HG02642 (cell line): ENCODE results near the gene TMTC2.
"Not testable (repeated sequence)": the region's sequence is repeated elsewhere in the genome, so short reads cannot be mapped to it uniquely, and the experiment has no call there.

Source experiments
- ATAC-seq: cut with Tn5 transposase; IDR thresholded peaks from one replicate; pipeline ENCODE4 v1.9.1; 2021; ENCODE audit warnings: mild to moderate bottlenecking; ENCODE audit not compliant: unreplicated experiment, poor library complexity

The TMTC2 gene

DNA sequence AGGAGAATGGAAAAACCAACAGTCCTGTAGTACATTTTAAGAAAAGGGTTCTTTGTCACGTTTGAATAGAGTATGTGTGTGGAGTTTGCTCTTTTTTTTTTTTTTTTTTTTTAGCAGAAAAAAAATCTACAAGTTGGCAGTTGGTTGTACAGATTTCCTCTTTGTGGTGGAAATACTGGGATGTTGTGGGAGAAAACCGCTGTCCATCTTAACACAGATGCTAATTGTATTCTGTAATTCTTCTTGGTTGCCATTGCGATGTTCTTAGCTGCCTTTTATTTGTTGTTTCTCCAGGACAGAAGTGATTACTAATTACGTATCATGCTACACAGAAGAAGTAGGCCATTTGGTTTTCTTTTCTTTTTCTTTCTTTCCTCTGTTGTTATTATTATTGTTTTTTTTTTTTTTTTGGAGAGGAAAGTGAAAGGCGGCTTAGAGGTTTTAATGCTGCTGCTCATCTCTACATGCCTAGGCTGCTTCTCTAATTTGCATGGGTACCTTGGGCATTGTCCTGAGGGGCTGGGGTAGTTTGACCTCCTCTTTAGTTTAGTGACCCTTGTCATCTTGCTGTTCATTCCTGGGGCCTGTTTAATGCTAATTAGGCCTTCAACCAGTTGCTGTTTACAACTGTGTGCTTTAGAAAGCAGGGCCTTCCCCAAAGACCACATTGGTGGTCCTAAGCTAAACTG, 94.7 kb downstream of the TMTC2 start:
- no peak for ATAC-seq

DNA sequence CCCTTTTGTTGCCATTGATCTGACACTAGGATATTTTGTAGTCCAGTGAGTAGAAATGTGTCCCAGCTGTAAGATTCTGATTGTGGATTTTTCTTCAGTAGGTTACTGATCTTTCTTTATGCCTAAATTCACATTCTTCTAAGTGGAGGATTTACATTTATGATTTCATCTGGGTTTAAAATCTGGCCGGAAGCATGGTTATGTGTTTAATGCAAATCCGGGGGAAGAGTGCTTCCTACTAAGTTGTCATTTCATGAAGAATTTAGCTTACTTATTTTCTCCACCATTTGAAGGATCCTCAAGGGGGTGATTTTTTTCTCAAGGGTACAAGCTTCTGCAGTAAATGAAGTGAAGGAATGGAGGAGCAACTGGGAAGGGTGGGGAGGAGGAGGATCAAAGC, 96.7 kb downstream of the TMTC2 start:
- ATAC-seq: no peak

DNA sequence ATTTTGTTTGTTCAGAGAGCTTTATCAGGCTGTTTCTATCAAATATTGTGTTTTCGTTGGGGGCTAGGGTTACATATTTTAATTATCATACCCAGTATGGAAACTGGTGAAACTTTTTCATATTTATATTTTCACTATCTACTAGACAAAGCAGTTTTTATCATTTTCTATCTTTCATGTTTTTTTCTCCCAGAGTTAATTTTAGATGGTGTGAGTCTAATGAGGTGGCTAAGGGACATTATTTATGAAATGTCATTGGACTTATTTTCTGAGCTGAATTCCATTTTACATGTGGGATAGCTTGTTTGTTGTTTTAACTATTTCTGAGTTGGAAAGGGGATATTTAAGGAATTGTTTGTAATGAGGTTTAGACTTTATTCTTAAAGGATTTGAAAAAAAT, 100.3 kb downstream of the TMTC2 start:
- no peak for ATAC-seq

DNA sequence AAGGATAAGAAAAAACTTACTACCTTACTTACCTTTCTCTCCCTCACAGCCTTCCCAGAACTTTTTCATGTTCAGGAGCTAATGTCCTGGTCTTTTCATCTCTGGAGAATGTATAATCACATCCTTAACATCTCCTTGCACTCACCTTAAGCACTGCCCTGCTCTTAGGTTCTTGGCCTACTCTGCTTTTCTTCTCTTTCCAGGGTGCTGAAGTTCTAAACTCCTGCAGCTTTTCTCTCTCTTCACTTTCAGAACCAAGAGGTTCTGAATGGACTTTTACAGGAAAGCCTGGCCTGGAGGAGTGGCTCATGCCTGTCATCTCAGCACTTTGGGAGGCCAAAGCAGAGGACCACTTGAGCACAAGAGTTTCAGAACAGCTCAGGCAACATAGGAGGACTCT, 101.9 kb downstream of the TMTC2 start:
- ATAC-seq: no peak

DNA sequence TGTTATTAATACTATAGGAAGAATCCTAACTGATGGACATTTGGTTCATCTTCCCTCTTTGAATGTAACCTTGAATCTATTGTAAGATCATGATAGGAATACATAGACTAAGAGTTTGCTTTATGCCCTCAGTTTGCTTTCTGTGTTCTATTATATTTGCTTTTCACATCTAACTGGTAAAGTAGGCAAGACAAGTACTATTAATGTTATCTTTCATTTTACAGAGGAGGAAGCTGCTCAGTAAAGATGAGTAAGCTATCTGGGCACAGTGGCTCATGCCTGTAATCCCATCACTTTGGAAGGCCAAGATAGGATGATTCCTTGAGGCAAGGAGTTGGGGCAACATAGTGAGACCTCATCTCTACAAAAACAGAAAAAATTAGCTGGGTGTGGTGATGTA, 103.0 kb downstream of the TMTC2 start:
- ATAC-seq: no peak

DNA sequence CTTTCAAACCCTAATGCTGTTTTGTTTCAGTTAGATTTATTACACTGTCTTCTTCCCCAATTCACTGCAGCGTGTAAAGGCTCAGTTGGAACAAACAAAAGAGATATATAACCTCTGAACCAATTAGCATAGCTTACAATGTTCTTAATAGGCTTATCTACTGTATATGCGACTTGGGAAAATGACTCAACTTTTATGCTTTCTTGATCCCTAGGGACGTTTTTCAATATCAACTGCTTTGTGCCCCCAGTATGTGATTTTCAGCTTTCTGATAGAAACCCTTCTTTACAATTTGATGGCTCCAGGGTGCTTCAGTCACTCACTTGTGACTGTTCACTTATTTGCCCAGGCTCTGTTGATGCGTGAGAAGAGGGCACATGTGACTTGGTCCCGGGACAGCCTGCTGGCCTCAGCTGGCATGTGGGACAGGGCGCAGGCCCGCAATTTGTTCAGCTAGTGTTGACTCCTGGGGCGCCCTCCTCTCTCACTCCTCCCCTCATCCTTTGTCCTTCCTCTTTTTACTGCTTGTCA, 107.1 kb downstream of the TMTC2 start:
- no peak for ATAC-seq

DNA sequence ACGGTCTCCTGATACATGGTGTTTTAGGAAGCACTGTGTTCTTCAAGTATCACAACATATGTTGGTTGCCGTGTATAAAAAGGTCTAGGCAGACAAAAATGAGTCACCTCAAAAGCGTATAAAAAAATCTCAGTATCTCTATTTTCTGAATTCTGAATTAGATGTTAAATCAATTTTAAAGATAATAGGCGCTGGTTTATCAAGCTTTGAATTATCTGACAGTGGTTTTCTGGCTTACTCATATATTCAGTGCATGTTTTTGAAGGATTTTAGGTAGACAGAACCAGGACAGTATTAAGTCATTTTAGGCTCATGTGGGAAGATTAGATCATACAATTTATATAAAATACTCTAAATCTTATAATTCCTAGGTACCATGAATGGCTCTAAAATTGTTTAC, 110.8 kb downstream of the TMTC2 start:
- ATAC-seq: no peak

DNA sequence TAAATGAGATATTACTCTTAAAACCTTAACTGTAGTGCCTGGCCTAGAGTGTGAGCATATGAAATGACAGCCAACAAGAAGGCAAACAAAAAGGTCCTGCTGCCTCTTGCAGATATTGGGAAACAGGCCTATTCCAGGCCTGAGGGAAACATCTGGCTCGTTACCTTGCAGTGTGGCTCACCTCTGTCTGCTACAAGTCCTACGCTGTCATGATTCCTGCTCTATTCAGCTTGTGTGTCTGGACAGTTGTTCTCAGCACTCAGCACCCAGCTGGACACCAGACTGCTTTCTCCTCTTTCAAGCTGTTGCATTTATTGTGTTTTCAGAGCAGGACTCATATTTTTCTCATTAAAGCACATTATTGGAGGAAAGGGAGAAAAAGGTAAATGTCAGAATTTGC, 113.5 kb downstream of the TMTC2 start:
- no peak for ATAC-seq

DNA sequence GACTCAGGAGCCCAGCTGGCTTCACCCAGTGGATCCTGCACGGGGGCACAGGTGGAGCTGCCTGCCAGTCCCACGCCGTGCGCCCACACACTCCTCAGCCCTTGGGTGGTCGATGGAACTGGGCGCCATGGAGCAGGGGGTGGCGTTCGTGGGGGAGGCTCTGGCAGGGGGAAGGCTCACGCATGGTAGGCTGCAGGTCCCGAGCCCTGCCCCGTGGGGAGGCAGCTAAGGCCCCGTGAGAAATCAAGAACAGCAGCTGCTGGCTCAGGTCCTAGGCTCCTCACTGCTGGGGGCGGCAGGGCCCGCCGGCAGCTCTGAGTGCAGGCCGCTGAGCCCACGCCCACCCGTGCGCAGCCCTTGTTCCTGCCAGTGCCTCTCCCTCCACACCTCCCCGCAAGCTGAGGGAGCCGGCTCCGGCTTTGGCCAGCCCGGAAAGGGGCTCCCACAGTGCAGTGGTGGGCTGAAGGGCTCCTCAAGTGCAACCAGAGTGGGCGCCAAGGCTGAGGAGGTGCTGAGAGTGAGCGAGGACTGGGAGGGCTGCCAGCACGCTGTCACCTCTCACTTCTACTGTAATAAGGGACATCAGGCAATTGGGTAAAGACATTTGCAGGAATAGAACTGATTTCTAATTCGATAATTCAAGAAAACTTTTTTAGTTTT, 115.4 kb downstream of the TMTC2 start:
- no peak for ATAC-seq

DNA sequence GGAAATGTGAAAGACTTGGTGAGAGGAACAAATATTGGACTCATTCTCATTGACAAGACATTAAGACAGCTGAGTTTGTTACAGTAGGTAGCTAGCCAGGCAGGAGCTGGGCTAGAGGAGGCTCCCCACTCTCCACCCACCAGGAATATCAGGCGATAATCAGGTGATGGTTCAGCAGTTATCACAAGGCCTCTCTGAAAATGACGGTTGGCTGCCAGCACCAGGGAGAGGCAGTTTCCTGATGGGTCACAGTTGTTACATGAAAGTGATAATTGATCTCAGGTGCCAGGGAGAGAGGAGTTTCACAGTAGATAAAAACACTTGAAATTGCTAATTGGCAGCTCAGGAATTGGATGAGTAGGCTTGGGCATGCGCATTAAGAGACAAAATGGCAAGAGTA, 116.5 kb downstream of the TMTC2 start:
- no peak for ATAC-seq

DNA sequence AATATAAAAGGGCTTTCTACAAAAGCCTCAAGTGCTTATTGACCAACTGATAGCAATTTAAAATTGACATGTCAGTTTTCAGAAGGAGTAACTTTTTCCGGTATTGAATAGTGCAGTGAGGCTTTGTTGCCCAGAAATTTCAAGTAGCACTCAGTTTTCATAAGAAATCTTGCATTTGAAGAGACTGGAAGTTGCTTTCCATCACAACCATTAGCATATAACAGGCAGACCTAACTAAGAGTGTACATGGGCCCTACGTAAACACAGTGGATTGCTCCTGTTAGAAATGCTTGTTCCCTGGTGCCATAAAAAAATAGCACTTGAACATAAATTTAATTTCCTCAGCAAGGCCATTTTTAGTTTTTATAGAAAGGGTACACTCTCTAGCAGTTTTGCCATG, 117.9 kb downstream of the TMTC2 start:
- no peak for ATAC-seq

DNA sequence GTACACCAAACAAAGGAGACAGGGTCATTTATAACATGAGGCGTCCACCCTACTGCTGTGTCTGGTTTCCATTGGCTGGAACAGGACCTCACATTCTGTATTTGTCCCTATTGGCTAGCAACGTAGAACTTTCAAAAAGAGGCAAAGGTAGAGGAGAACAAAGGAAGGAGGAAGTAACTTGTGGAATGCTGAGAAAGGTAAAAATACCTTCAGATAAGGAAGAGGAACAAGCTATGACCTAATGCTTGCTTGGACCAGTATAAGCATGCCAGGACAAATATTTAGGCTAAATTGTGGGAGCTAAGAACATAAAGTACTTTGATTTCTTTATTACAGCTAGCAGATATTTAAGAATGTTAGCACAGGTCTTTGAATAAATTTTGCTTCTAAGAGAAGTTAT, 118.3 kb downstream of the TMTC2 start:
- not testable (repeated sequence) for ATAC-seq

DNA sequence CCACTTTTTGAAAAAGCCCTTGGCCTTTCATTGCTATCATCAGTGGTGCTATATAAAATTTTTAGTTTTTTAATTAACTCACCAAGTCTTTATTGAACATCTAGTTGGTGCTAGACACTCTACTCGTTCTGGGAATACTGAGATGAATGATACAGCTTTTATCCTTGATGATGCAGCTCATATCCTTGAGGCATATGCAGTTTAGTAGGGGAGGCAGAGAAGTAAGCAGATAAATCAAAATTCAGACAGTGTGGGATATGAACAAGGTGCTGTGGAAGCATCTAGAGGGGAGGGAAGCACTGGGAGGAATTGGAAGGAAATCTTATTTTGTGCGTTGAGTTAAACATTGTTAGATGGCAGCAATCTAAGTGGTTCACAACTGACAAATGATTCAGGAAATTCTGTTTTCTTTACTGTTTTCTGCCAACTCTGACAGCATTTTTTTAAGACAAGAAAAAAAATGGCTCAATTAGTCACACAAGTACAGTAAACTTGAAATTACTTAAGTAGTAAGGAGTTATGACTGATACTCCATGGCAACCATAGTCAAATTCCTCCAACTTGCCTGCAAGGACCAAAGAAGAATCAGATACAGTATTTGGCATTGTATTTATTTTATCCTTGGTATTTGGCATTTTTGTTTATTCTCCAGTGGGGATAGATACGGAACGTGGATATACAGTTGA, 119.2 kb downstream of the TMTC2 start:
- no peak for ATAC-seq

DNA sequence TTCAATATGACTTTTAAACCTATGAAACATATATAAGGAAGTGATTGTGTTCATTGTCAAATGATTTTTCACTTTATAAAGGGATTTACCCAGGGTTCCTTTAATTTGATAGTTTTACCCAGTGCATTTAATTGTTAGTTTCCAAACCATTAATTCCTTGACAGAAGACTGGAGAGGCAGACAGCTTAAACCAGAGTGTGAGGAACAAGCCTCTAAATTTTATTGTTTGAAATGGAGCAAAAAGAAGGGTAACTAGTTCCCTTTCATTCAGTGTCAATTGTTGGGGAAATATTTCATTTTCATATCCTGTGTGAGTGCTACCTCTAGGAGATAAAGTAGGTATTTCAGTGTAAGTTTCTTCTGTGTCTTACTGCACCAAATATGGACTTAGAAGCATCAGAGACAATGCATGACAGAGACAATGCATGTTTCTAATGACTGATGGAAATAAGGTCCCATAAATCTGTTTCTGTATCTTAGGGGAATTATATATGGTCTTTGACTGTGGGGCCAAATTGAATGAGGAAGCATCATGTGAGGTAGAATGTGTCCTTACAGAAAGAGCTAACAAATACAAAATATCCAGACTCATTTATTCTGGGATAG, 120.5 kb downstream of the TMTC2 start:
- no peak for ATAC-seq

DNA sequence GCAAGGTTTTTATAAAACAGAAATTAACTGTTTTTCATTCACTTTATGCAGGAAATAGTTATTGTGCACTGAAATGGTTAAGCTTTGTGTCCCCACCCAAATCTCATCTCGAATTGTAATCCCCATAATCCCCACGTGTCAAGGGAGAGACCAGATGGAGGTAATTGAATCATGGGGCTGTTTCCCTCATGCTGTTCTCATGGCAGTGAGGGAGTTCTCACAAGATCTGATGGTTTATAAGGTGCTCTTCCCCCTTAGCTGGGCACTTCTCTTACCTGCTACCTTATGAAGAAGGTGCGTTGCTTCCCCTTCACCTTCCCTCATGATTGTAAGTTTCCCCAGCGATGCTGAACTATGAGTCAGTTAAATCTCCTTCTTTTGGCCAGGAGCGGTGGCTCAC, 123.9 kb downstream of the TMTC2 start:
- no peak for ATAC-seq

DNA sequence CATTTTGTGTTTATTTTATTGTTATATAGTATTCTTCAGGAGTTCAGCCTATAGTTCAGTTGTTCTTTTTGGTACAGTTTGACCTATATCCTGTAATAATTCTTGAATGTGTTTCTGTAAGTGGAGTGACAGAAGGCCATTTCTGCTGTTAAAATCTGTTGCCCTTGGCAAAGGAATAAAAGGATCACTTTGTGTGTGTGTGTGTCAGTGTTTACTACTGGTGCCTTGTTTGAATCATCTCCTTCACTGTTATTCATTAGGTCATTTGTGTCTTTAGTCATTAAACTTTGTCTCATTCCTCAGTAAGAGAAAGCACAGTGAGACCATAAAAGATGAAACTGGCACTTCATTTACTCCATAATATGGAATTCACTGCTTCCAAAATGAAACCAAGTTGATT, 130.7 kb downstream of the TMTC2 start:
- no peak for ATAC-seq

DNA sequence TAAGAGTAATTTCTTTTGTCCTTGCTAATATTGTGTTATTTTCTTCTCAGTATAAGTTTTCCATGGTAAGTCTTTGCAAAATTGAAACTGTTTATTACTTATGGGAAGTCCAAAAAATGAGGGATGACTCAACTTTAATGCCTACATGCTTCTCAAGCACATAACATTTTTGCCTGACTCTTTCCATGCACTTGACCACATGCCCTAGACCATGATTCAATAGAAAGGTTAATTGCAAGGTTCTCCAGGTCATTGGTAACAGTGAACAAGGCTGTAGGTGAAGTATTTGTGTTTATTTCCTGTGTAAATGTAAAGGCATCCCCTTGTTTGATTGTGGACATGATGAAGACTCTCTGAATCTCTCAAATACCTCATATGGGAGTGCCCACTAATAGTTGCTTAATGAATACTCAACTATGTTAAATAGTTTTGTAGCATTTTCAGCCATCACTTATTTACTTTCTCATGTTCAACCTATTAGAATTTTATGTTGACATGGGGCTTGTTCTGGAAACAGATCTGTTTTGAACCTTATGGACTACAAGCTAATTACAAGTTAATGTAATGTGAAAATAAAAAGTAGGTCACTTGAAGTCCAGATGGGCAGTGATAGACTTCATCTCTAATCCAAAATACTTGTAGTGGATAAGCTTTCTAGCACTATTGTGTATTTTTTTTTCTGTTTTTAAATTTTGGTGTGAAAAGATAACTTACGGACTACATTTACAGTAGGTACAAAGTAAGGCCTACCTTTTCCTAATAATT, 131.7 kb downstream of the TMTC2 start:
- no peak for ATAC-seq

DNA sequence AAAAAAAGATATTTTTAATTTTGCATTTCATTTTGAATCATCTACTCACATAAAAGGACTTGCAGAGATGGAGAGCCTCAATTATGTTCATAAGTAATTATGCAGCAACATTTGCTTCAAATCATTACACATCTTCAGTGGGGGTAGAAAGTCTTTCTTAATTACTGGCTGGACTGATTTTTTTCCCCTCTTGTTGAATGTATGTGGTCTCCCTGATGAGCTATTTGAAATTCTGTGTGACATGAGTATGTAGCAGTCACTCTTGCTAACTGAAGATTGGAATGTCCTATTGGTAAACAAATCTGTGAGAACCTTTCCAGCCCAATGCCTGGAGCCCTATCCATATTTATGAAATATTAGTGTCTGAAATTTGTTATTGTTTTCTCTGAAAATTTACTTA, 139.8 kb downstream of the TMTC2 start:
- ATAC-seq: no peak

DNA sequence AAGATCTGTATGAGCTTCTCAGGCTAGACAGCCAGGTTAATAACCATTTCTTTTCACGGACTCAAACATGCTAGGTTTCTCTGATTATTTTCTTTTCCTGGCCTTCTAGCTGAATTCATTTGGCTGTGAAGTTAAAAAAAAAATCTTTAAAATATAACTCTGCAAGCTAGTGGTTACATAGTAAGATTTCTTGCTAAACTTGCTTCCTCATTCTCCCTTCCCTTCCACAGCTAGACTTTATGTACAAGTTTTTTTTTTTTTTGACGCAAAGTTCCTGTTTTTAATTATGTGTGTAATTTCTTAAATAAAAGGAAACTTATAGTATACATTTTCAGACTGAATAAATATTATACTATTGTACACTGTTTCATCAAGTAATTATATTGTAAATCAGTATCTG, 145.4 kb downstream of the TMTC2 start:
- ATAC-seq: no peak

DNA sequence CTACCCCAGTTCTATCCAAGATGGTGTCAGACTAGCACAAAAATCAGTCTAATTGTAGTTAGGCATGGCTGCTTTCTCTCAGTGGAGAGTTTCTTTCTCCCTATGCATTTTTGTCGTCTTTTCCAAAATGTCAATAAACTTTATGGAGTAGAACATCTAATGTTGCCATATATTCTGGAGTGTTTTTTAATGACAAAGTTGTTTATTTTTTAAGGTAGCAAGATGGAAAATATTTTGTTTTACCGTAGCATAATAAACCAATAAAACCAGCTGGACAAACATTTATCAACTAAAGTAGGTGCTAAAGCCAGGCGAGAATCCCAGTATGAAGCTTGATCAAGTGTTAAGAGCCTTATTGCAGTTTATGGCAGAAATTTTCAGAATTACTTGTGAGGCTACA, 146.3 kb downstream of the TMTC2 start:
- ATAC-seq: no peak
